HepG2 (cell line): ENCODE measurements around the gene LRIG1. TPM values are rescaled to one million over a fixed set of nuclear protein-coding genes. Genes with fewer than 3 reads are reported as not detected.

Experiments
- DDIT3 ChIP-seq: sonication (generic); formaldehyde crosslinking; IDR thresholded peaks from 2 replicates; pipeline ENCODE4 v1.4.0; 2020; ENCODE audit warnings: mild to moderate bottlenecking, missing genetic modification reagents
- IKZF4 ChIP-seq: sonication (generic); formaldehyde crosslinking; IDR thresholded peaks from 2 replicates; pipeline ENCODE4 v1.5.1; 2020; ENCODE audit warnings: borderline replicate concordance, mild to moderate bottlenecking, low read depth, missing genetic modification reagents; ENCODE audit errors: not compliant biosample characterization
- NAIF1 ChIP-seq: sonication (generic); formaldehyde crosslinking; IDR thresholded peaks from 2 replicates; pipeline ENCODE4 v1.5.0; 2020; ENCODE audit warnings: mild to moderate bottlenecking, missing genetic modification reagents, borderline replicate concordance
- ZHX2 ChIP-seq, 2 experiments: sonication (generic) in 1 of 2; formaldehyde crosslinking in 1 of 2; IDR thresholded peaks; 2 replicates each; pipeline versions ENCODE4 v1.6.1 to v1.9.0; 2014 to 2022; ENCODE audit warnings: antibody characterized with exemption in 1 of 2, borderline replicate concordance in 1 of 2, inconsistent platforms in 1 of 2, low read depth in 1 of 2, missing genetic modification reagents in 1 of 2
- ZNF318 ChIP-seq: sonication (generic); formaldehyde crosslinking; IDR thresholded peaks from 2 replicates; pipeline ENCODE4 v1.4.0; 2020; ENCODE audit warnings: mild to moderate bottlenecking, missing genetic modification reagents
- polyA plus RNA-seq, 8 experiments: library from polyadenylated mRNA; depleted of rRNA in 3 of 8; stranded (reverse) in 7 of 8; unstranded in 1 of 8; fragments of >200 nt; fragmentation: Illumina TruSeq in 4 of 8; extraction: Trizol in 4 of 8; gene quantifications; 2 replicates each; pipeline versions ENCODE4 v1.2.1 to v1.2.3, GENCODE V29; 2011 to 2016; ENCODE audit warnings: low read depth in 4 of 8, missing spikeins in 1 of 8, mixed read lengths in 1 of 8; ENCODE audit not compliant: insufficient read depth in 1 of 8
- total RNA-seq, 5 experiments: library from RNA; depleted of rRNA; stranded (reverse); fragments of >200 nt; fragmentation: Illumina TruSeq; extraction: Trizol; gene quantifications; 2 replicates each; pipeline ENCODE4 v1.2.3, GENCODE V29; 2016; ENCODE audit warnings: low read depth in 1 of 5

The LRIG1 gene
- total and polyA plus RNA-seq, 2 of the 13 experiments (the other 11 are each of a cell fraction or from before 2014, with no cell fraction given): 17.8 to 24.8 TPM

- 0 out of 2 replicates have a peak, but pooled peaks have one; percentile 82 for TF ChIP-seq ZNF318 (CRISPR knock-in tag)
- TF ChIP-seq DDIT3: no peak
- TF ChIP-seq NAIF1 (CRISPR knock-in tag): no peak
- no peak for TF ChIP-seq IKZF4
- 0 out of 2 replicates have a peak, but pooled peaks have one; percentile 18 for TF ChIP-seq ZHX2 (IDR thresholded peaks at IDR 0.05; ENCODE audit: low read depth)
- TF ChIP-seq ZHX2 (CRISPR knock-in tag; IDR thresholded peaks at IDR 0.05; ENCODE audit: borderline replicate concordance): peak; percentile 87; the same call in 1 of the 2 replicates
Observed at GRCh38 chr3:66481071-66482017, 19.5 kb downstream of the LRIG1 start (continued).
